Central memory CD8-positive, alpha-beta T cell (primary cell): ENCODE results near the gene POU4F3.

Source experiments
- ATAC-seq: fragments of 150-1000 bp; cut with Tn5 transposase; replicated peaks from 2 replicates; pipeline ENCODE4 v1.10.0; 2022; ENCODE audit warnings: mild to moderate bottlenecking, moderate FRiP score, moderate number of reproducible peaks; ENCODE audit not compliant: poor library complexity, severe bottlenecking; ENCODE audit errors: extremely low read depth
- DNase-seq, 2 donors: peaks; one replicate each; pipeline ENCODE4 v3.0.0; 2021; ENCODE audit warnings: low spot score in 2 of 2
- H3K27ac Mint-ChIP-seq: one replicate; pipeline ENCODE4 v1.8.0; 2022; ENCODE audit warnings: low read depth, mild to moderate bottlenecking, moderate library complexity, mixed read lengths
- H3K27me3 Mint-ChIP-seq: one replicate; pipeline ENCODE4 v1.8.0; 2022; ENCODE audit warnings: mixed read lengths
- H3K36me3 Mint-ChIP-seq: one replicate; pipeline ENCODE4 v1.8.0; 2022; ENCODE audit warnings: mild to moderate bottlenecking, moderate library complexity, mixed read lengths; ENCODE audit not compliant: insufficient read depth
- H3K4me1 Mint-ChIP-seq: one replicate; pipeline ENCODE4 v1.8.0; 2022; ENCODE audit warnings: mixed read lengths
- H3K4me3 Mint-ChIP-seq: one replicate; pipeline ENCODE4 v1.8.0; 2022; ENCODE audit warnings: mild to moderate bottlenecking, moderate library complexity, mixed read lengths
- H3K9me3 Mint-ChIP-seq: one replicate; pipeline ENCODE4 v1.8.0; 2022; ENCODE audit warnings: mixed read lengths

Gene POU4F3

DNA sequence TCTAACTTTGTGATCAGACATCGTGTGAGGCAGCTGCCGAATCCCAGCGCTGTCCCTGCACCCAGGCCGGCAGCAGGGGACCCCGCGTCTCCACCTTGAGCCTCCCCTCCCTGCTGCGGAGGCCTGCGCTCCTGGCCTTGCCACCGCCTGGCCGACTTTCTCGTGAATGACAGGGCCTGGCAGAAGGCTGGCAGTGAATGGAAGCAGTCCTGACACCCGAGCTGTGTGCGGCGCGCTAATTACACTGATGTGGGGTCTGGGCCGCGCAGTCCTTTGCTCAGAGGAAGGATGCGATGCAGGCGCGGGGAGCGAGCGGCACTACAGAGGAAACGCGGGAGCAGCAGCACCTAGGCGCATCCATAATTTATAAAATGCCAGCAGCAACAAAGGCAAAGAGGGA, 40.3 kb downstream of the POU4F3 start:
- ATAC-seq (no peak), DNase-seq (no peak)
- H3K27me3 Mint-ChIP-seq, result peaks cover 43% of the 10 kb centered on the region
- H3K36me3 Mint-ChIP-seq, result no peaks in the 10 kb centered on the region
- no peaks in the 10 kb centered on the region for H3K9me3 Mint-ChIP-seq
- no peak overlapping the region for H3K4me3 Mint-ChIP-seq
- no peaks in the 10 kb centered on the region for H3K4me1 Mint-ChIP-seq
- no peak overlapping the region for H3K27ac Mint-ChIP-seq

- Mint-ChIP-seq H3K4me1 (no peaks in the 10 kb centered on the region), H3K27me3 (peaks cover 38% of the 10 kb centered on the region), H3K27ac (no peak overlapping the region), H3K9me3 (no peaks in the 10 kb centered on the region), H3K36me3 (no peaks in the 10 kb centered on the region), H3K4me3 (no peak overlapping the region)
- ATAC-seq, result no peak
- no peak for DNase-seq
Measured at GRCh38 chr5:146380714-146381113, 42.1 kb downstream of the POU4F3 start.

DNA sequence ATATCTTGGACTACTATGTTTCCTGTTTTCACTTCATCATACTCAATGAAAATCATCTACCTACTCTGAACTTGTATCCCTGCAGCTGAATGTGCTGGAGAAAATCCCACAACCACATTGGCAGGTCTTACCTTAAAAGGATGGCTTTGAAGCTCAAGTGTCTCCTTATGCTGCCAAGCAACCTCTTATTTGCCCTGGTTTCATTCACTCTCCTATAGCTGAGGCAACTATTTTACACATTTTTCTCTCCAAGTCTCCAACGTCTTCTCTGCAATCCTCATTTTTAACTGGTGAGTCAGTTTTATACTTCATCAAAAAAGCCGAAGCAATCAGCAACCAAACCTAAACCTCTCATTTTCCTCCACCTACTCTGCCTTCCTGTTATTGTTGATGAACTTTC, 49.7 kb downstream of the POU4F3 start:
- no peak for ATAC-seq
- no peaks in the 10 kb centered on the region for H3K9me3 Mint-ChIP-seq
- H3K27ac Mint-ChIP-seq, result no peak overlapping the region
- H3K27me3 Mint-ChIP-seq, result no peaks in the 10 kb centered on the region
- H3K36me3 Mint-ChIP-seq, result no peaks in the 10 kb centered on the region
- DNase-seq, result no peak
- no peak overlapping the region for H3K4me3 Mint-ChIP-seq
- no peaks in the 10 kb centered on the region for H3K4me1 Mint-ChIP-seq

DNA sequence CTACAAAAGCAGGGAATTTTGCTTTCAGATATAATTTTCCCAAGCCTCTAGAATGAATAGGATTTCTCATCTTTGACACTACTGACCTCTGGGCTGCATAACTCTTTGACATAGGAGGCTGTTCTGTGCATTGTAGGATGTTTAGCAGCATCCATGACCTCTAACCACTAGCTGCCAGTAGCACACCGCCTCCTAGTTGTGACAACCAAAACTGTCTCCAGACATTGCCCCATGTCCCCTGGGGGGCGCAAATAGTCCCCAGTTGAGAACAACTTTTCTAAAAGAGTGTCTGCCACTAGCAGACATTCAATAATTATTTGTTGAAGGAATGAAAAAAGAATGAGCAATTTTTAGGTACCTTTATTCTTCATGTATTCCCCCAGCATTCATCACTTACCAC, 51.8 kb downstream of the POU4F3 start:
- Mint-ChIP-seq H3K27ac (no peak overlapping the region), H3K4me3 (no peak overlapping the region), H3K36me3 (no peaks in the 10 kb centered on the region), H3K4me1 (no peaks in the 10 kb centered on the region), H3K27me3 (peaks cover 14% of the 10 kb centered on the region), H3K9me3 (no peaks in the 10 kb centered on the region)
- DNase-seq (no peak), ATAC-seq (no peak)
